HG03064 (cell line): Measurements from ENCODE around the gene CCDC88A.
"Not testable (repeated sequence)": the region's sequence is repeated elsewhere in the genome, so short reads cannot be mapped to it uniquely, and the experiment has no call there.

Experiments
- ATAC-seq: cut with Tn5 transposase; IDR thresholded peaks from one replicate; pipeline ENCODE4 v1.9.1; 2021; ENCODE audit warnings: low read depth; ENCODE audit not compliant: unreplicated experiment

Gene CCDC88A

DNA sequence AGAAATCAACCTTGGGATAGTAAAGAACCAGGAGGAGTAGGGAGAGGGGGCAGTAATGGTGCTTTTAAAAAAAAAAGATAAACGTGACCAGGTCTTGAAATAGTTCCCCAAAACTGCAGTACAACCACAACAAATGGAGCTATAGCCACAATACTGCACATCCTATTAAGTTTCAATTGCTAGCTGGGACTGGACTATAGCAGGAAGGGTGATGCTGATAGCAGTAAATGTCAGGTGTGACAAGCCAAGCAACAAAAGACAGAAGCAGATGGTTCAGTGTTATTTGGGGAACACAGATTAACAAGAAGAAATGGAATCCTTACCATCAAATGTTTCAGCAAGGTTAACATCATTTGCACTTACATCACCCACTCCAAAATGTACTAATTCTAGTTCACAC lies 177.0 kb downstream of the CCDC88A start:
- no peak for ATAC-seq

DNA sequence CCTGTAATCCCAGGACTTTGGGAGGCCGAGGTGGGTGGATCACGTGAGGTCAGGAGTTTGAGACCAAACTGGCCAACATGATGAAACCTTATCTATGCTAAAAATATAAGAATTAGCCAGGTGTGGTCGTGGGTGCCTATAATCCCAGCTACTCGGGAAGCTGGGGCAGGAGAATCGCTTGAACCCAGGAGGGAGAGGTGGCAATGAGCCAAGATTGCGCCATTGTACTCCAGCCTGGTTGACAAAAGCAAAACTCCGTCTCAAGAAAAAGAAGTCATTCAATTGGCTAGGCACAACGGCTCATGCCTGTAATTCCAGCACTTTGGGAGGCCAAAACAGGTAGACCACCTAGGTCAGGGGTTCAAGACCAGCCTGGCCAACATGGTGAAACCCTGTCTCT lies 178.1 kb downstream of the CCDC88A start:
- ATAC-seq = not testable (repeated sequence)

DNA sequence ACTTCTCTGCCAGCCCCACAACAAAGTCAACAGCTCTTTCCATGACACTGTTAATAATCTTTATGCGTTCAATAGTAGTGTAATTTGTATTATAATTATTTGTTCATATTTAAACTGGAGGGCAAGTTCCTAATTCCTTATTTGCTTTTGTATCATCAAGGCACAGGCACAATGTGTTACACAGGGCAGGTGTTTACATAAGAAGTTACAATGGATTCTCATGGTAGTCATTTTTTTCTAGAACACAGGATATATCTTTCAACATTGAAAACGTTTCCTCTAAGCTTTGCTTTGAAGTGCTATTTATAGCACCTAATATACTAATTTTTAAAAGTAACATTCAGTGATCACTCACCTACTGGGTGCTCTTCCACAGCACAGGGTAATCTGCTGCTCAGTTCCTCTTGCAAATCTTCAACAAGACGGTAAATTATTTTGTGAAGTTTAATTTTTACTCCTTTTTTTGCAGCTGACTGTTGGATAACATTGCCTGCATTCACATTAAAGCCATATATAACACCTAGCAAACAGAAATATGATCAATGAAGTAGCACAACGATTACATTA lies 179.9 kb downstream of the CCDC88A start:
- no peak for ATAC-seq
